Measurements from ENCODE around the gene MEAF6.

MEAF6 gene

DNA sequence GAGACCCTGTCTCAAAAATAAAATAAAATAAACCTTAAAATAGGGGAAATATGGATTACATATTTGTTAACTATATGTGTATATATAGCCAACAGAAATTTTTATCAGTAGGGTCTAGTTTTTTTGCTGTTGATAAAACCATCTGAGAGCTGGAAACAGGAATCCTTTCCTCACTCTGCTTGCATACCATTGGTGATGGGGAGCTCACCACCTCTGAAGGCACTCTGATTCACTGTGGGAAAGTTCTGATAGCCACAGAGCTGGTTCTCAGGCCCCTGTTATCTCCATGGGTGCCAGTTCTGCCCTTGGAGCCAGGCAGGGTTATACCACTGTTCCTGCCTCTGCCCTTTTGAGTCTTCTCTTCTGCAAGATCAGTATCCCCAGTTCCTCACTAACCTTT is 58.0 kb downstream of the MEAF6 start:
- Mint-ChIP-seq H3K27me3 (no peaks in the 10 kb centered on the region), H3K4me3 (no peak overlapping the region), H3K4me1 (ENCODE audit: low read depth) (peaks cover 10% of the 10 kb centered on the region), H3K36me3 (ENCODE audit: low read depth) (no peaks in the 10 kb centered on the region), H3K27ac (peak overlapping the region; percentile 29), H3K9me3 (no peaks in the 10 kb centered on the region)

- no peaks in the 10 kb centered on the region for H3K36me3 Mint-ChIP-seq (ENCODE audit: low read depth)
- no peaks in the 10 kb centered on the region for H3K27me3 Mint-ChIP-seq
- peaks cover 11% of the 10 kb centered on the region for H3K4me1 Mint-ChIP-seq (ENCODE audit: low read depth)
- no peak overlapping the region for H3K4me3 Mint-ChIP-seq
- H3K9me3 Mint-ChIP-seq, result no peaks in the 10 kb centered on the region
- H3K27ac Mint-ChIP-seq, result no peak overlapping the region
These were observed 59.0 kb downstream of the MEAF6 start for GRCh38 chr1:37455516-37455915.

GRCh38 chr1:37453647-37454046 is 60.9 kb downstream of the MEAF6 start:
- peaks cover 17% of the 10 kb centered on the region for H3K4me1 Mint-ChIP-seq (ENCODE audit: low read depth)
- H3K27me3 Mint-ChIP-seq, result no peaks in the 10 kb centered on the region
- H3K36me3 Mint-ChIP-seq (ENCODE audit: low read depth), result no peaks in the 10 kb centered on the region
- no peak overlapping the region for H3K27ac Mint-ChIP-seq
- H3K9me3 Mint-ChIP-seq, result no peaks in the 10 kb centered on the region
- H3K4me3 Mint-ChIP-seq, result no peak overlapping the region

DNA sequence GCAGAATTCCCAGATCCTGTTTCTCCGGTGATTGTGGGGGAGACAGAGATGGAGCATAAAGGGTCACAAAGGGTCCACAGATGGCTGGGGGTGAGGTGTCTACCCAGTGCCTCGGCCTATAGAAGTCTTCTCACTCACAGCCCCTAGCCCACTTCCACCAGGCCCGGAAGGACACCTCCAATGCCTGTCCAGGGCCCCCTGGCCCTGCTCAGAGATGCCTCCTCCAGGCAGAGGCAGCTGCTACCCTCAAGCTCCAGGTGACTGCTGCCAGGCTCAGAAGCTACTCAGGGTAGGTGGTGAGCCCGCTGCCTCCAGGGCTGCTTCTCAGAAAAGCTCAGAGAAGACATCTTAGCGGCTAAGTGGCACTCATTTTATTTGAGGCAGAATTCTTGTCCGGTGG is 62.1 kb downstream of the MEAF6 start:
- Mint-ChIP-seq H3K36me3 (ENCODE audit: low read depth) (no peaks in the 10 kb centered on the region), H3K27me3 (no peaks in the 10 kb centered on the region), H3K4me1 (ENCODE audit: low read depth) (peaks cover 16% of the 10 kb centered on the region), H3K9me3 (no peaks in the 10 kb centered on the region), H3K27ac (no peak overlapping the region), H3K4me3 (no peak overlapping the region)

- Mint-ChIP-seq H3K27me3 (peaks cover 4% of the 10 kb centered on the region), H3K9me3 (no peaks in the 10 kb centered on the region), H3K4me1 (ENCODE audit: low read depth) (peaks cover 14% of the 10 kb centered on the region), H3K27ac (peak overlapping the region; percentile 49), H3K36me3 (ENCODE audit: low read depth) (no peaks in the 10 kb centered on the region), H3K4me3 (no peak overlapping the region)
These were observed 64.6 kb downstream of the MEAF6 start for GRCh38 chr1:37449936-37450335.

DNA sequence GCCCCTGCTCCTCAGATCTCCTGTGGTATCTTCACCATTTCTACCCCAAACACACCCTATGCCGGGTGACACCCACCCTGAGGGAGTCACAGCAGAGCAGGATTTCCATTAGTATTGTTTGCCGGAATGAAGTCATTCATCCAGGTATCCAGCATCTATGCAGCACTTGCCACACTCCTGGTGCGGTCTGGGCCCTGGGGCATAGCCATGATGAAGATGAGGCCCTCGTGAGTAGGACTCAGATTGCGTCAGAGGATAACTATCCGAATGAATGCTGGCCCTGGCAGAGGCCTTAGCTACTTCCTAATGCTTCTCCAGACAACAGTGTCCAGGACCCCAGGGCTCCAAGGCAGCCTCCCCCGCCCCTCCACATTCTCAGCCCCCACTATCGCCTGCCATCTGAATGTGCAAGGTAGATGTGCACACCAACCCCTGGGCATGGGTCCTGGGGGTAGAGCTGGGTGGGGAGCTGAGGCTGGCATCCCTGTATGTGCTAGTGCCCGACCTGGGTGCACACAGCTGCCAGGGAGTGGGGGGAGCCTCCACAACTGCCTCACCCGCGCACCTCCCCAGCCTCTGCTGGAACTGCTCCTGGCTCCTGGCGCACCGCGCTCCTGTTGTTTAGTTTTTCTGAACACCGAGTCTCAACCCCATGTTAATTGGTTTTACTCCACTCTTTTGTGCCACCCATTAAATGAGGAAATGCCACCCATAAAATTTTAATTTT is 65.7 kb downstream of the MEAF6 start:
- no peak overlapping the region for H3K27ac Mint-ChIP-seq
- H3K36me3 Mint-ChIP-seq (ENCODE audit: low read depth), result no peaks in the 10 kb centered on the region
- H3K4me3 Mint-ChIP-seq, result no peak overlapping the region
- H3K4me1 Mint-ChIP-seq (ENCODE audit: low read depth), result peaks cover 9% of the 10 kb centered on the region
- peaks cover 9% of the 10 kb centered on the region for H3K27me3 Mint-ChIP-seq
- H3K9me3 Mint-ChIP-seq, result no peaks in the 10 kb centered on the region

- H3K27me3 Mint-ChIP-seq, result peaks cover 9% of the 10 kb centered on the region
- H3K9me3 Mint-ChIP-seq, result no peaks in the 10 kb centered on the region
- H3K27ac Mint-ChIP-seq, result no peak overlapping the region
- H3K36me3 Mint-ChIP-seq (ENCODE audit: low read depth), result no peaks in the 10 kb centered on the region
- no peak overlapping the region for H3K4me3 Mint-ChIP-seq
- peaks cover 9% of the 10 kb centered on the region for H3K4me1 Mint-ChIP-seq (ENCODE audit: low read depth)
These were observed 66.4 kb downstream of the MEAF6 start for GRCh38 chr1:37448185-37448584.

DNA sequence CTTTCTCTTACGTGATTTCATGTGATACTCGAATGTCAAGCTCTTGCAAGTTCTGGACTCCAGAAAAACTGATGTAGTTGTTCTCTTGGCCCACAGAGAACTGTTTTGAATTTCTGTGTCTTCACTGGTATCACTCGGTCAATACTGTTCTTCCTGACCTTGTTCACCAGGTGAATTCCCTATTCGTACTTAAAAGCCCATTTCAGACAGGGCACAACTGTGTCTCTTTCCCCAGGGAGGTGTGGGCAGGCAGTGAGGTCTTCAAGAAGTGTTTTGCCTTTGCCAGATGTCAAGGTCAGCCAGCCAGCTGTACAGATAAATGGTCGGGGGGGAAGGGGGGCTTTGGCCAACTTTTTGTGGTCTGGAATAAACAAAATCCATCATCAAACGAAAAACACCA is 67.7 kb downstream of the MEAF6 start:
- no peaks in the 10 kb centered on the region for H3K9me3 Mint-ChIP-seq
- H3K27ac Mint-ChIP-seq, result no peak overlapping the region
- H3K4me3 Mint-ChIP-seq, result no peak overlapping the region
- H3K27me3 Mint-ChIP-seq, result peaks cover 15% of the 10 kb centered on the region
- no peaks in the 10 kb centered on the region for H3K36me3 Mint-ChIP-seq (ENCODE audit: low read depth)
- peaks cover 9% of the 10 kb centered on the region for H3K4me1 Mint-ChIP-seq (ENCODE audit: low read depth)

DNA sequence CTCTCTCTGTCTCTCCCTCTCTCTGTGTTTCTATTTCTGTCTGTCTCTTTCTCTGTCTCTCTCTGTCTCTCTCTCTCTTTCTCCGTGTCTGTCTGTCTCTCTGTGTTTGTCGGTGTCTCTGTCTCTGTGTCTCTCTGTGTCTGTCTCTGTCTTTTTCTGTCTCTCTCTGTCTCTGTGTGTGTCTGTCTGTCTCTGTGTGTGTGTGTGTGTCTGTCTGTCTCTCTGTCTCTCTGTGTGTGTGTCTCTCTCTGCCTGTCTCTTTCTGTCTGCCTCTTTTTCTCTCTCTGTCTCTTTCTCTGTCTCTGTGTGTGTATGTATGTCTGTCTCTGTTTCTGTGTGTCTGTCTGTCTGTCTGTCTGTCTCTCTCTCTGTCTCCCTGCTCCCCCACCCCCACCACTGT is 71.9 kb downstream of the MEAF6 start:
- H3K4me1 Mint-ChIP-seq (ENCODE audit: low read depth), result no peaks in the 10 kb centered on the region
- H3K36me3 Mint-ChIP-seq (ENCODE audit: low read depth), result no peaks in the 10 kb centered on the region
- H3K27me3 Mint-ChIP-seq, result peaks cover 24% of the 10 kb centered on the region
- H3K27ac Mint-ChIP-seq, result no peak overlapping the region
- H3K4me3 Mint-ChIP-seq, result no peak overlapping the region
- no peaks in the 10 kb centered on the region for H3K9me3 Mint-ChIP-seq
